Thoracic aorta (tissue), 2 donors: ENCODE measurements around the gene ZNF12. TPM values are rescaled to one million over a fixed set of nuclear protein-coding genes. Genes with fewer than 3 reads are reported as not detected.
A peak's percentile ranks its signal among the peaks of the same experiment; 100 is the strongest.
"Not testable (repeated sequence)": the region's sequence is repeated elsewhere in the genome, so short reads cannot be mapped to it uniquely, and the experiment has no call there.

ENCODE experiments used
- ATAC-seq: fragments of 150-250 bp; one replicate; pipeline ENCODE4 v1.8.0; 2017; ENCODE audit warnings: low read depth; ENCODE audit not compliant: insufficient number of reproducible peaks, low FRiP score
- DNase-seq: peaks from one replicate; pipeline ENCODE4 v3.0.0-alpha.2; 2020; ENCODE audit warnings: low spot score
- H3K27ac ChIP-seq, 2 donors: fragments of 200-600 bp; sonication (generic); 1 replicate in 1 of 2; 2 replicates in 1 of 2; pipeline ENCODE4 v1.5.1; 2016; ENCODE audit warnings: mild to moderate bottlenecking in 2 of 2, moderate library complexity in 2 of 2
- H3K27me3 ChIP-seq: fragments of 200-600 bp; sonication (generic); replicated peaks from 2 replicates; pipeline ENCODE4 v1.6.0; 2016; ENCODE audit warnings: mild to moderate bottlenecking; ENCODE audit not compliant: insufficient read depth
- H3K36me3 ChIP-seq: fragments of 200-600 bp; sonication (generic); one replicate; pipeline ENCODE4 v1.5.1; 2016
- H3K4me1 ChIP-seq, 2 donors: fragments of 200-600 bp; sonication (generic); 1 replicate in 1 of 2; 2 replicates in 1 of 2; pipeline versions ENCODE4 v1.5.1 to v1.6.0; 2016; ENCODE audit warnings: low read depth in 2 of 2, mild to moderate bottlenecking in 1 of 2; ENCODE audit not compliant: control insufficient read depth in 1 of 2
- H3K4me3 ChIP-seq: fragments of 200-600 bp; sonication (generic); 2 replicates; pipeline ENCODE4 v1.5.1; 2016; ENCODE audit warnings: mild to moderate bottlenecking
- H3K9me3 ChIP-seq: fragments of 200-600 bp; sonication (generic); 2 replicates; pipeline ENCODE4 v1.5.1; 2016
- CTCF ChIP-seq: fragments of 200-600 bp; sonication (generic); IDR thresholded peaks from one replicate; pipeline ENCODE4 v1.5.1; 2019; ENCODE audit warnings: antibody characterized with exemption
- total RNA-seq, 2 donors: library from RNA; depleted of rRNA; stranded (reverse); fragments of >200 nt; gene quantifications; one replicate each; pipeline versions ENCODE4 v1.1.0 to v1.2.3, GENCODE V29; 2016

The ZNF12 gene
- total RNA-seq, 2 donors from 2014 or later: 18.5 to 34.2 TPM

DNA sequence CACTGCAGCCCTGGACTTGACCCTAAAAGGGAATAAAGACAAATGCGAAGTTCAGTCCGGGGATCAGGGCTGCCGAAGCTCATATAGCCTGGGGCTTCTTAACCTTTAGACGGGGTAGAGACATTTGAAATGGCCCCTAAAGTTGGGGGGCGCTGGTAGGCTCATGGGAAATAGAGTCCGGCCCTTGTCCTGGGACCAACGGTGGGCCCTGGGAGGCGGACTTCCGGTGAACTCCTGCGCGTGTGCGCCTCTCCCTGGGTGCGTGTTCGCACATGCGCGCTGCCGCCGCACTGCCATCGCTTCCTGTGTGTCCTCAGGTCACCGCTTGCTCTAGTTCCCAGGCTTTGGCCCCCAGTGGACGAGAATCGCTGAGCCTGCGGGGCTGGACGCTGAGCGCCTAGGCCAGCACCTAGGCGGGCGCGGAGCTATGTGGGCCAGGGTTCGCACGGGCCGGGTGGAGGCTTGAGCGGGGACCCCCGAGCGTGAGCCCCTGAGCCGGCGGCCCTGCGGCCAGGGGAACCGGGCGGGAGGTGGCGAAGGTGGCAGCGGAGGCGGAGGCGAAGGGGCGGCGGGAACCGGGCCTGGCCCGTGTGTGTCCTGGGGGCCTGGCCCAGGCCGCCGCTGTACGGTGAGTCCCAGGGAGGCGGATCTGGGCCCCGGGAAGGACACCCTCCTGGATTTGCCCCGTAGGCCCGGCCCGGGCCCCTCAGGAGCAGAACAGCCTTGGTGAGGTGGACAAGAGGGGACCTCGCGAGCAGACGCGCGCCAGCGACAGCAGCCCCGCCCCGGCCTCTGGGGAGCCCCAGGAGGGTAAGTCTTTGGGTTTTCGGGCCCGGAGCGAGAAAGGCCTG is 23.0 kb upstream of the ZNF12 start:
- peaks cover 9% of the 10 kb centered on the region for H3K36me3 ChIP-seq
- TF ChIP-seq CTCF: no peak
- H3K4me1 ChIP-seq: peaks cover 3 to 13% of the 10 kb centered on the region in 2 donors
- peak; percentile 68 for DNase-seq
- H3K27me3 ChIP-seq: no peaks in the 10 kb centered on the region
- H3K9me3 ChIP-seq: no peaks in the 10 kb centered on the region
- peak overlapping the region; percentile 65 to 72 for H3K27ac ChIP-seq
- peak overlapping the region; percentile 86 for H3K4me3 ChIP-seq
- peak; percentile 98 for ATAC-seq

GRCh38 chr7:6728893-6729491 is 22.2 kb upstream of the ZNF12 start:
- not testable (repeated sequence) for DNase-seq, ATAC-seq, H3K27me3 ChIP-seq, H3K9me3 ChIP-seq, H3K36me3 ChIP-seq
- peak overlapping the region; percentile 86 for H3K4me3 ChIP-seq
- H3K27ac ChIP-seq: peak overlapping the region; percentile 65 to 72
- peaks cover 3 to 13% of the 10 kb centered on the region in 2 donors for H3K4me1 ChIP-seq

DNA sequence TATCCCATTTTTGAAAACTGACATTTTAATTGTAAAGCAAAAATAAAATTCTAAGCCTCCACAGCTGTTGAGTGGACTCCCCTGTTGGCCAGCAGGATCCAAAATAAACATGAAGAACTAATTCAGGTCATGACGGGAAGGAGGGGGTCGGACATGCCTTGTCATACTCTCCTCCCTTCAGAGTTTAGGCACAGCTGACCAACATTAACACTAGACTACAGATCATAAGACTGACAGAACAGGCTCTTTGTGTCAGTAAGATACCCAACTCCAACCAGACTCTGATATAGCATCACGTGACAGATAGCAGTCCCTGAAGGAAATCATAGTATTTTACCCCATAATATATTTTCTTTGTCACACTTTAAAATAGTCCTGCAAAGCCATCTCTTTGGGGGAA is 20.9 kb upstream of the ZNF12 start:
- Histone ChIP-seq H3K36me3 (peaks cover 3% of the 10 kb centered on the region), H3K4me1 (peaks cover 3 to 13% of the 10 kb centered on the region in 2 donors), H3K4me3 (no peak overlapping the region), H3K27ac (no peak overlapping the region), H3K9me3 (no peaks in the 10 kb centered on the region), H3K27me3 (no peaks in the 10 kb centered on the region)
- no peak for DNase-seq
- no peak for ATAC-seq
- no peak for TF ChIP-seq CTCF

DNA sequence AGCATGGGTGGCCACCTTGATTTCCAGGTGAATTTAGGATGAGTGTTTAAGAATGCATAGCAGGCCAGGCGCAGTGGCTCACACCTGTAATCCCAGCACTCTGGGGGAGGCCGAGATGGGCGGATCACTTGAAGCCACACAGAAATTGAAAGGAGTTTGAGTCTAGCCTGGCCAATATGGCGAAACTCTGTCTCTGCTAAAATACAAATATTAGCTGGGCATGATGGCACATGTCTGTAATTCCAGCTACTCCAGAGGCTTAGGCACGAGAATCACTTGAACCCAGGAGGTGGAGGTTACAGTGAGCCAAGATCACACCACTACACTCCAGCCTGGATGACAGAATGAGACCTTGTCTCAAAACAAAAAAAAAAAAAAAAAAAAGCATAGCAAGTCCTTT is 19.6 kb upstream of the ZNF12 start:
- not testable (repeated sequence) for H3K4me3 ChIP-seq, H3K36me3 ChIP-seq, DNase-seq, H3K27me3 ChIP-seq, ATAC-seq, H3K27ac ChIP-seq, H3K9me3 ChIP-seq
- peaks cover 3 to 10% of the 10 kb centered on the region in 2 donors for H3K4me1 ChIP-seq

- Histone ChIP-seq H3K36me3 (no peaks in the 10 kb centered on the region), H3K4me1 (no peaks in the 10 kb centered on the region), H3K27ac (no peak overlapping the region), H3K27me3 (no peaks in the 10 kb centered on the region), H3K4me3 (no peak overlapping the region), H3K9me3 (no peaks in the 10 kb centered on the region)
- DNase-seq (no peak), ATAC-seq (no peak)
- TF ChIP-seq CTCF: no peak
Measured at GRCh38 chr7:6725003-6725402, 18.3 kb upstream of the ZNF12 start.

DNA sequence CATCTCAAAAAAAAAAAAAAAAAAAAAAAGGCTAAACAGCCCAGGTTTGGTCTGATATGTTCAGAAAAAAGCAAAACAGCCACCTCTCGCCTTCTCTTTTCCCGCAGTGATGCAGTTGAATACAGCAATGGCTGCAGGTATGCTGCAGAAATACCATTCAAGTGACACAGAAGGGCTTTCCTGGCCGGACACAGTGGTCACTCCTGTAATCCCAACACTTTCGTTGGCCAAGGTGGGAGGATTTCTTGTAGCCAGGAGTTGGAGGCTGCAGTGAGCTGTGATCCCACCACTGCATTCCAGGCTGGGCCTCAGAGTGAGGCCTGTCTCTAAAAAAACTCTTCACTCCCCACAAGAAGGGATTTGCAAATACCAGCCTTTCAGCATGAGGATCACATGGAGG is 17.6 kb upstream of the ZNF12 start:
- not testable (repeated sequence) for H3K27ac ChIP-seq, DNase-seq, H3K4me1 ChIP-seq, ATAC-seq, H3K27me3 ChIP-seq, H3K4me3 ChIP-seq, H3K9me3 ChIP-seq, H3K36me3 ChIP-seq
